B cell (primary cell): ENCODE measurements around the gene SLIT3.

ENCODE experiments used
- CTCF ChIP-seq: fragments of 200-600 bp; IDR thresholded peaks from one replicate; pipeline ENCODE4 v1.8.0; 2022; ENCODE audit warnings: antibody characterized with exemption, mild to moderate bottlenecking
- EZH2 ChIP-seq: IDR thresholded peaks from 2 replicates; pipeline ENCODE4 v1.6.1; 2012; ENCODE audit warnings: borderline replicate concordance, low read depth, mild to moderate bottlenecking, moderate library complexity, low read length; ENCODE audit not compliant: insufficient read depth, poor library complexity, severe bottlenecking

- no peak for TF ChIP-seq CTCF
- TF ChIP-seq EZH2, result no peak
These were observed 463.1 kb downstream of the SLIT3 start for GRCh38 chr5:168837852-168838251.
